ENCODE data around the gene ZNF544. TPM values are rescaled to one million over a fixed set of nuclear protein-coding genes. Genes with fewer than 3 reads are reported as not detected.

Gene ZNF544
- total RNA-seq, result 33.3 and 46.7 TPM in 2 replicates

DNA sequence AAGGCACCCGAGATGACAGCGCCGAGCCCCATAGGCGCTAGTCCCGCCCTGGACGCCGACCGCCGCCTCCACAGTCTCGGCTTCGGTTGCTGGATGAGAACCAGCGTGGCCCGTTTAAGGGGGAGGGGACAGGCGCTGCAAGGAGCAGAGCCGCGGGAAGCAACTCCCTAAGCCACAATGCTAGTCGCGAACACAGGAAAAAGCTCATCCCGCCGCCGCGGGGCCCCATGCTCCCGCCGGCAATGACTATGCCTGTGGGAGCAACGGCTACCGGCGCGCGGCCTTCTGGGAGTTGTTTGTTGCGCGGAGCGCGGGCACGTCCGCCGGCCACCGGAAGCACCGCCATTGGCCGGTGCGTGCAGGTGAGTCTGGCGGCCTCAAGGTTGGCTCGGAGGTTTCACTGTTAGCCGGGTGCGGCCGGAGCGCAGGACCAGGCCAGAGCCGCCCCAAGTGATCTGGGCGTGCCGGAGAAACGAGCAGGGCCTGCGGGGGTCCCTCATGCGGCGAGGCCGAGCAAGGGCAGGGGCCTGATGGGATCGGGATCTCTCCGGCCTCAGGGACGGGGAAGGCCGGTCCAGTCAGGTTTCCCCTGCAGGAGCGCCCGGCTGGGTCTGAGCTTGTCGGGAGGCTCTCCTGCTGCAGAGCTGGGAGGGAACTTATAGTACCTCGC, at the start of gene ZNF544:
Gene ZNF544 (plus strand): TSS at position 330 of the 670 bp plus-strand sequence. CDS start 15,110 bp downstream, outside the sequence.

GRCh38 chr19:58182989-58183816, 45.5 kb upstream of the ZNF544 start, which contains the start of gene ZNF274:
Gene ZNF274, plus strand, starts transcription at chr19:58183061. Its CDS starts 905 bp downstream, at chr19:58183966.

DNA sequence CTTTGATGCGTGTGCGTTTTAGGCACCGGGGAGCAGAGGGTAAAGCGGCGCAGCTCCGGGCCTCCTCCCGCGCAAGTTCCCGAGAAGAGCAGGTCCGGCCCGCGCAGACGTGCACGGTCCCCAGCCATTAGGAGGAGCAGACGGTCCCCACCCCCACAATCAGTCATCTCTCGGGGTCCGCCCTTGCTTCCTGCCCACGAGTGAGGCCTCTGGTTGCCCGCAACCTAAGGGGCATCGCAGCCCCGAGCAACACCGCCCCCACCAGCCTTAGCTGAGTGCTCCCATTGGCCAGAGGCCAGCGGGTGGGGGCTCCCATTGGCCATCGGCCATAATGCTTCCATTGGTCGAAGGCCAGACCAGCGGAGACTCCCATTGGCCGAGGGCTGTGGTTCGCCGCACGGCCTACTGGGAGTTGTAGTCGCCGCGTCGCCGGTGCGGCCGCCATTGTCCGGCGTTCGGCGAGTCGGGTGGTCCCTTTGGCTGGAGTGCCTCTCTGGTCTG, 49.9 kb downstream of the ZNF544 start, which contains the start of gene ZNF8:
Gene ZNF8 (plus strand): TSS at position 415 of the 501 bp plus-strand sequence. CDS start 127 bp downstream, outside the sequence.

DNA sequence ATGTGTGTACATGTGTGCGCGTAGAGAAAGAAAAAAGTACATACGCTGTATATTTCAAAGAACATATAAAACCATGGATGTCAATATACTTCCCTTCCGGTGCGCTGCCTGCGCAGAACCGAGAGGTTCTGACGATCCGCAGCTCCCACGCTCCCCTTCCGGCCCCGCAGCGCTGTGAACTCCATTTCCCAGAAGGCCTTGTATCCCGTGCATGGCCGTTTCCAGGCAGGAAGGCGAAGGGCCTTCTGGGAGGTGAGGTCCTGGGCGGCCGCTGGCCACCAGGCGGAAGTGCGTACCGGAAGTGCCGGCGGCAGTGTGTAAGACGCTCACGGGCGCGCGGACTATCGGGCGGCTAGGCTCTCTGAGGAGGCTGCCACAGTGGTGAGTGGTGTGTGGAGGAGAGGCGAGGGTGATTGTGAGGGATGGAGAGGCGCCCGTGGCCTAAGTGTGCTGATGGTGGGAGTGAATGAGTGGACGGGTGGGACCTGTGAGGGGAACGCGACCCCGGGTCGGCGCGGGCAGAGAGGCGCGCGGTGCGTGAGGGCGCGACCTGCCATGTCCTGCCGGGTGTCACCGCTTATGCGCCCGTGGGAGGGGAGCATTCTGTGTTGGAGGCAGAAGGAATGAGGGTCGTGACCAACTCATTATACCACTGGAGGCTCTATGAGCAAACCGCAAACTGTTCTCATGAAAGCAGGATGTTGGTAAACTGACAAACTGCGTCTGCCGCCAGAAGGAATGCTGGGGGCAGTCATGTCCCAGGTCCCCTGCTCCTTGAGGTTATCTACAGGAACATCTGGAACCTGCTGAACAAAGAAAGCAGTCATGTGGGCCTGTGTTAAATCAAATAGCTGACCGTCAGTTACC, 76.6 kb downstream of the ZNF544 start, which contains the start of gene ERVK3-1:
Gene ERVK3-1 (plus strand): TSS at position 313 of the 867 bp plus-strand sequence. CDS start 6,792 bp downstream, outside the sequence.

Other genes with a start within 250 kb of the ZNF544 start
- 19.5 and 25.9 TPM in 2 replicates for gene ZNF606, start 226.1 kb upstream of the ZNF544 start, total RNA-seq
- gene ZSCAN1, start 194.9 kb upstream of the ZNF544 start, total RNA-seq, result not detected in 2 replicates
- gene ZNF135, start 169.6 kb upstream of the ZNF544 start, total RNA-seq, result 7.3 and 8.0 TPM in 2 replicates
- 59.3 and 61.7 TPM in 2 replicates for gene ZSCAN18, start 130.7 kb upstream of the ZNF544 start, total RNA-seq
- 18.7 and 21.6 TPM in 2 replicates for gene ZNF329, start 78.1 kb upstream of the ZNF544 start, total RNA-seq
- gene ZNF274, start 45.9 kb upstream of the ZNF544 start, total RNA-seq, result 22.0 and 28.7 TPM in 2 replicates
- gene ZNF8, start 50.0 kb downstream of the ZNF544 start, total RNA-seq, result 11.3 and 12.8 TPM in 2 replicates
- gene ERVK3-1, start 76.5 kb downstream of the ZNF544 start, total RNA-seq, result 26.4 and 31.9 TPM in 2 replicates
- 3.4 and 3.6 TPM in 2 replicates for gene ZSCAN22, start 98.1 kb downstream of the ZNF544 start, total RNA-seq
- 3.2 and 9.2 TPM in 2 replicates for gene A1BG, start 124.6 kb downstream of the ZNF544 start, total RNA-seq
- 0.81 and 1.2 TPM in 2 replicates for gene ZNF497, start 133.8 kb downstream of the ZNF544 start, total RNA-seq
- 3.2 and 3.6 TPM in 2 replicates for gene ZNF837, start 152.1 kb downstream of the ZNF544 start, total RNA-seq
- 1,108 and 1,201 TPM in 2 replicates for gene RPS5, start 158.4 kb downstream of the ZNF544 start, total RNA-seq
- gene RNF225, start 166.7 kb downstream of the ZNF544 start, total RNA-seq, result 0.32 TPM in 1 of 2 replicates, not detected in the other
- 15.8 and 18.3 TPM in 2 replicates for gene ZNF584, start 179.7 kb downstream of the ZNF544 start, total RNA-seq
- gene ZNF132, start 211.2 kb downstream of the ZNF544 start, total RNA-seq, result 9.4 and 13.0 TPM in 2 replicates
- 12.1 and 12.5 TPM in 2 replicates for gene ZNF324B, start 222.7 kb downstream of the ZNF544 start, total RNA-seq
- gene ZNF324, start 238.2 kb downstream of the ZNF544 start, total RNA-seq, result 23.9 and 24.3 TPM in 2 replicates
- gene ZNF446, start 247.4 kb downstream of the ZNF544 start, total RNA-seq, result 11.8 and 12.9 TPM in 2 replicates